HG03159 (cell line): ENCODE measurements around the gene ACOXL.
"Not testable (repeated sequence)": the region's sequence is repeated elsewhere in the genome, so short reads cannot be mapped to it uniquely, and the experiment has no call there.

Source experiments
- ATAC-seq: cut with Tn5 transposase; IDR thresholded peaks from one replicate; pipeline ENCODE4 v1.9.1; 2021; ENCODE audit warnings: mild to moderate bottlenecking, moderate library complexity; ENCODE audit not compliant: unreplicated experiment

Gene ACOXL

DNA sequence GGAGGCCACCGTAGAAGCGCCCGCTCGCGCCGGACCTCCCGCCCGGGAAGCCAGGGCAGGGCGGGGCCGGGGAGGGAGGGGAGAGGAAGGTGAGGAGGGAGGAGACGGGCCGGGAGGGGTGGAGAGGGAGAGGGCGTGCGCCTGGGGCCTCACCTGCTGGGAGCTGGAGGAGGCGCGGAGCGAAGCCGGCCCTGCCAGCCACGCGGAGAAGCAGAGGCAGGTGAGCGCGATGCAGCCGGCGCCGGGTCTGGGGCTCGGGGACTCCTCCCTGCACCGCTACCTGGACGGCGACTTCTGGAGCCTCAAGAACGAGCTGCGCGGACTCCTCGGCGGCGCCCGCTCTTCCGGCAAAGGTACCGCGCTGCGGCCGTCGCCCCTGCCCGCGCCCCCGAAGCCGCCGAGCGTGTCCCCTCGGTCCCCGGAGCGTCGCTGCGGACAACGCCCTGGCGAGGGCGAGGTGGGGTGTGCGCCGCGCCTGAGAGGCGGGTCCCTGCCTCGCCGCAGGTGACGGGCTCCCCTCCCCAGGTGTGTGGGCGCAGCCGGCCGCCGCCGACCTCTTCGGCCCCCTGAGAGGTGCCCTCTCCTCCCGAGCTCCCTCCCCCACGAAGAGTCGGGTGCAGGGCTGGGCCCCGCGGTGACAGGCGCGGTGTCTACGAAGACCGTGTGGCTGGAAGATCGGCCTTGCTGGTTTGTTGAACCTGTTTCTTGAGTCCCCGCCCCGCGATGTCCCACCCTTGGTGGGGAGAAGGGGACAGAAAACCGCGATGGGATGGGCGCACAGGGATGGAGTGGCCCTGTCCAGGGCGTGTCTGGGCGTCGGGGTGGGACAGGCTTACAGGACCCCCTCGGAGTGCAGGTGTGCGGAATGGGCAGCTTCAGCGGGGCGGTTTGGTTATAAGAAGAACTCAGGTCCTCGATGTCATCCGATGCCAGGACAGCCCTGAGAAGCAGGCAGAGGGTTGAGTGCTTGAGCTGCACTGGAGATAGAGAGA, at the start of gene ACOXL:
Gene ACOXL, plus strand, starts transcription at position 152 of the 992 bp plus-strand sequence. CDS start 35,817 bp downstream, outside the sequence.
- no peak for ATAC-seq

DNA sequence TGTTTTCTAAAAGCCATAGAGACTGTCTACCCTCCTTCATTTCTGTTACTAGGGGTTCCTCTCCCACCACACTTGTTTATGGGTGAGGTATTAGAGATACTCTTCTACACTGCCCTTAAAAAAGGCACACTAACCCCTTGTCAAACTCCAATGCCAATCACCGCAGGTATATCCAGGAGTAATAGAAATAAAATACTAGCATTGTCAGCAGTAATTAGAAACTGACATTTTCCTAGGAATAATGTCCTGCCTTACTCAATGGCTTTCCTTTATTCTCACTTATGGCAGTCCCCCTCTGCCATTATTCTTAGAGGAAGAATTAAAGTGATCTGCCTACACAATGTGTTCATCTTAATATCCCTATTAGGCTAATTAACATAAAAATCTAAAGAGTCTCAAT, 49.5 kb upstream of the ACOXL start:
- no peak for ATAC-seq

DNA sequence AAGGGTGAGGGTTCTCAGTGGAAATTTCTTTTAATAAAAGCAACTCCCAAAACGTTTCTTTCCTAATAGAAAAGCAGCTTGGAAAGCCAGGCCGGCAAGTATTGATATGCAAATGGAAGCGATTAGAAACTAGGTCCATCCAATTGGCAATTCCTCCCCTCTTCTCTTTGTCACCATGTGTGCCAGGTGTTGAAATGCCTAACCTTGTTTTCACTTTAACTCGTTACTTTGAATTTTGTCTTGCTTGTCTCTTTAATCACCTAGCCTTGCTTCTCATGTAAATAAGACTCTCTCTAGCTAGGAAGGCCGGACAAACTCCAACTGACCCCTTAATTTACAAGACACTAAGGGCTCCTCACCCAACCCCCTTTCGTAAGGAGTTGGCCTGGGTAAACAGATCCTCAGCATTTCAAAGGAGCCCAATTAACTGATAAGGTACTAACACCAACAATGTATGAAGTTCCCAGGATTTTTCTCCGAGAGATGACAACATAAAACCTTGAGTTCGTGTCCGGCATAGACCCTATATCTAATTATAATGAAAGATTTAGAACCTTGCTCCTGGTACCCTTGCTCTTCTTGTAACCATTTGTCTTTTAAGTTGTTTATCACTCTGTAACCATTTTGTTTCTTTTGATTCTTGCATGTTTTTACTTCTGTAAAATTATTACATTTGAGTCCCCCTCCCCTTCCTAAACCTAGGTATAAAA, 44.4 kb upstream of the ACOXL start:
- not testable (repeated sequence) for ATAC-seq

DNA sequence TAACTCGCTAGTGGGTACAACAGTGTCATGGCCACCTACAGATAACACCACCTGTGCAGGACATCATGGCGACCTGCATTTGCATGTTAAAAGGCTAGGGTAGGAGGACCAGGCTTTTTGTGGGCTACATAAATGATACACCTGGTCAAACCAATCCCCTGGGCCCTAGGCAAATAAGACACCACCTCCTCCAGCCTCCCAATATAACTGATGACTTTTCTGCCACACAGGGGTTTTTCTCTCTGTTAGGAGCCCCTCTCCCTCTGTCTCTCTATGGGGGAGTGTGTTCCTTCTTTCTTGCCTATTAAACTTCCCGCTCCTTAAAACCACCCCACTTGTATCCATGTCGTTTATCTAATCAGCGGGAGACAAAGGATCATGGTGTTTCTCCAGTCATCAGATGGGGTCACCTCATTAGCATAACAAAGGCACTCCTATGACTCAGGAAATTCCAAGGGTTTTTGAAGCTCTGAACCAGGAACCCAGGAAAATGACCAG, 43.7 kb upstream of the ACOXL start:
- ATAC-seq = no peak

DNA sequence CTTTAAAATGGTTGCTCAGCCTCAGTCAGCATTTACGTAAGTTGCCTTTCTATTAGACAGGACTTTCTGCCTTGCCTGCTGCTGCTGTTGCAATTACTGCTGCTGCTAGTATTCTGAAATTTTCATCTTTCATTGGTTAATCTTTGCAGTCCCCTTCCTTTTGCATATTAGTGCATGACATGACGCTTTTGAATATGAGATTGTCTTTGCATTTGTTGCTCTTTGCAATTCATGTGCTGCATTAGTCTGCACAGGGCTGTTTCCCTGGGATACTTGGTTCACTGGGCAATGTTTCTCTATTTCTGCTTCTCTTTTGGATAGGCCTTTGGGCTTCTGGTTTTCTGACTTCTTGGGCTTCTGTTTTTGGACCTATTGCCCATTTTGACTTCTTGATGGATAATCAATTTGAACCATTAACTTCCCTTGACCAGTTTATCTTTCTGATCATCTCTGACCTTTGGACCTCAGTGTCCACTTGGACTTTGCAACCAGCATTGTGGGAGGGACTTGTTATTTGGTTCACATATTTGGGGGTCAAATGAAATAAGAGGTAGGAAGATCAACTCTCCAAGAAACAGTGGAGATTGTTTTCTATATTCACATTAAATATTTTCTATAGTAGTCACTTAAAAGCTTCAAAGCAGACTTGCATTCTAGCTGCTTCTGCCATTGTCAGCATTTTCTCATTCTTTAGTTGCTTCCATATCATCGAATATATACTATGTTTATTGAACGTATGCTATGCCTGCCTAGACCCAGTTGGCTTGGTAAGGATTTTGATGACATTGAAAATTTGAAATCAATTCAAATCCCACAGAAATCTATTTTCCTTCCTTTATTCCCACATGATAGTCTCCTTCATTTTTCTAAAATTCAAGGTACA, 42.0 kb upstream of the ACOXL start:
- ATAC-seq = no peak

DNA sequence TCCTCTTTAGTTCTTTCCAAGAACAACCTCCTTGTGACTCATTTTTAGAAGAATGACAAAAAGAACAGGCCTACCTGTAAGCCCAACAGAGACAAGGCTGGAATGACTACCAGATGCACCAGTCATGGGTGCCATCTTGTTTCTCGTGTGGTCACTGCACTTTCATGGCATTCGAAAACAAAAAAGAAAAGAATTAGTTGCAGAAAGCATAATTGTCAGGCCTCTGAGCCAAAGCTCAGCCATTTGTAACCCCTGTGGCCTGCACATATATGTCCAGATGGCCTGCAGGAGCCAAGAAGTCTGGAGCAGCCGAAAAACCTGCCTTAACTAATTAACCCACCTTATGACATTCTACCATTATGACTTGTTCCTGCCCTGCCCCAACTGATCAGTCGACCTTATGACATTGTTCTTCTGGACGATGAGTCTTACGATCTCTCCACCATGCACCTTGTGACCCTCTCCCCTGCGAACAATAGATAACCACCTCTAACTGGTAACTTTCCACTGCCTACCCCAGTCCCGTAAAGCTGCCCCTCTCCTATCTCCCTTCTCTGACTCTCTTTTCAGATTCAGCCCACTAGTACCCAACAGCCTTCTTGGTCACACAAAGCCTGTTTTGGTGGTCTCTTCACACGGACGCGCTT, 40.6 kb upstream of the ACOXL start:
- ATAC-seq = no peak

DNA sequence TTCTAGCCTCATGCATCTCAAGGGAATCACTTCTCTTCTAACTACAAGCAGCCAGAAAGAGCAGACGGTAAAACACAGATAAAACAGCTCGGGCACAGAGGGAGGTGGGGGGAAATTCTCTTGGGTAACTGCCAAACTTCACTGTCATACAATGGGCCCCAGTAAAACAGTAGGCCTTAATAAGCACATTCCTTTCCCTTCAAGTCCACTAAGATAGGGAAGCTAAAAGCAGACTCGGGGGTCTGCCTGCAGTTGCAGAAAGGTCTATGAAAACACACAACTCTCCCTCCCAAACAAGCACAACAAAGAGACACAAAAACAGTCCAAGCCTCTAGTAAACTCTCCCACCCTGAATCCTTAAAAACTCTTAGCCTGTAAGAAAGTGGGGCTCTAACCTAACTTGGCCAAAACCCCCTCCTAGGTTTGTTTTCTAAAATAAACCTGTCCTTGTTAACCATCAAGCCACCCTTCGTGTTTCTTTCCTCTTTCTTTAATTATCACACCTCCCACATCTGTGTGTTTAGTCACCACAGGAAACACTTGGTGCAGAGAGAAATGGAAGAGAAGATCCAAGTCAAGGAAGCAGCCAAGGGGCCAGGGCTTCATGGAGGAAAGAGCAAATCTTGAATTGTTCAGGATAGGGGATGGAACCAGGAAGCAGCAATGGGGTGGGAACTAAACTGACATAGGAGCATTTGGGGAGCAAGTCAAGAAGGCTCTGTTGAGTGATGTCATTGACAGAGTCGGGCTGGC, 37.1 kb upstream of the ACOXL start:
- not testable (repeated sequence) for ATAC-seq

DNA sequence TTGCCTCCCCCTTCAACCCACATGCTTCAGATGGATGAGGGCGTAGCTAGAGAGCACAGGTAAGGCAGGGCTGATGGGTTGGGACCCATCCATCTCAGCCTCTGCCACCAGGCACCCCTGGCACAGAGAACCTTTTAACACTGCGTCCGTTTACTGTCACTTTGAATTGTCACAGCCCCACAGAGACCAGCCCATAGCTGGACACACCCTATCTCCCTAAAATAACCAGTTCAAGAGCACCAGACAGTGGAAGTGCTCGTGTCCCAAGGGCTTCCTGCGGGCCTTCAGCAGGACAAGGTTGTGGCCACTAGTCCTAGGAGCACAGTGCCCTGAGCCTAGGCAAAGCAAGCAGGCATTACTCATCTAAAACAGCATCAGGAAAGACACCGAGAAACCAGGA, 34.1 kb upstream of the ACOXL start:
- ATAC-seq = not testable (repeated sequence)

DNA sequence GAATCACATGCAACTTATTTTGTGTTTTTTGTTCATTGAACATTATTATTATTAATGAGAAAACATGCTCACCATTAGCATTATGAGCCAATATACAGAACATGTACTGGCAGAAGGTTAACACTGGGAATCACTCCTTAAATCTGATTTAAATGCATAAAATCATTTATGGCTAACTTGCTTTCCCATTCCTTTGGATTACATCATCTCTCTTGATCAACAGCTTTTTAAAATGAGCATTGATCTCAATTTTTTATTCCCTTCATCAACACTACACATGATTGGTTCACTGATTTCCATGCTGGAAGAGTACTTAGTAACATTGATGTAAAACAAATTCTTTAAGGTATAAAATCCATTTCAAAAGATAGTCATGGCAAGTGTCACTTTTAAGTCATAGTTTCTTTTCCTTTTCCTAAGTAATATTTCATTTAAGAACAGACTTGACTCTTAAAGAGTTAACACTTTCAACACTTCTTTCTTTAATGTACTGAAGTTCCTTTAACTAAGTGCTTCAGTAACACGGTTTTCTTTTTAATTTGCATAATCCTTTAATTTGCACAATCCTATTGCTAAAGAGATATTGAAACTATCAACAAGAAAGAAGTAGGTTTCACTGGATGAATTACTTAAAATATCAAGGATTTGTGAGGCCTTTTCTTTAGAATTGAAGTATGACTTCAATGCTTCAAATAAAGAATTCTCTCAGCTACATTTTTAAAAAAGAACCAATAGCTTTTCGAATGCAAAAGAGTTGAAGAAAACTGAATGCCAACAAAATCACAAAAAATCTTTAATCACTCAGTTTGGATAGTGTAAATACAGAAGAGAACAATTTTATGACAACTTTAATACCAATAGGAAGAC, 29.6 kb upstream of the ACOXL start:
- no peak for ATAC-seq

DNA sequence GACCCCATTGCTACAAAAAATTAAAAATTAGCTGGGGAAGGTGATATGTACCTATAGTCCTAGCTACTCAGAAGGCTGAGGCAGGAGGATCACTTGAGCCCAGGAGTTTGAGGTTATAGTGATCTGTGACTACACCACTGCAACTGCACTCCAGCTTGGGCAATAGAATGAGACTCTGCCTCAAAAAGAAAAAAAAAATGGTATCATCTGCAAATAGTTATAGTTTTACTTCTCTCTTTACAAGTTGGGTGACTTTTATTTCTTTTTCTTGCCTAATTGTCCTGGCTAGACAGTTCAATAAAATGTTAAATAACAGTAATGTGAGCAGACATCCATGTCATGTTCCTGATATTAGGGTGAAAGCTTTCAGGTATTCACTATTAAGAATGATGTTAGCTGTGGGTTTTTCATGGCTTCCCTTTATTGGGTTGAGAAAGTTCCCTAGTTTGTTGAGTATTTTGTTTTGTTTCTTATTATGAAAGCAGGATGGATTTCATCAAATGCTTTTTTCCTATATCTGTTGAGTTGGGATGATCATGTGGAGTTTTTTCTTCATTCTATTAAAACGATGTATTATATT, 24.9 kb upstream of the ACOXL start:
- ATAC-seq = no peak

DNA sequence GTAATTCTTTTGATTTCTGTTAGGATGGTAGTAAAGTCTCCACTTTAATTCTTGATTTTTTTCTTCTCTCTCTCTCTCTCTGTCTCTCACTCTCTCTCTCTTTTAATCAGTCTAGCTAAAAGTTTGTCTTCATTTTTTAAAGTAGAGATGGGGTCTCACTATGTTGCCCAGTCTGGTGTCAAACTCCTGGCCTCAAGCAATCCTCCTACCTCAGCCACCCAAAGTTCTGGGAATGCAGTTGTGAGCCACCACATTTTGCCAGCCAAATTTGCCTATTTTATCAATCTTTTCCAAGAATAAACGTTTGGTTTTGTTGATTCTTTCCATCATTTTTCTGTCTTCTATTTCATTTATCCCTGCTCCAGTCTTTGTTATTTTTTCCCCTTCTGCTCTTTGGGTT, 23.9 kb upstream of the ACOXL start:
- no peak for ATAC-seq

DNA sequence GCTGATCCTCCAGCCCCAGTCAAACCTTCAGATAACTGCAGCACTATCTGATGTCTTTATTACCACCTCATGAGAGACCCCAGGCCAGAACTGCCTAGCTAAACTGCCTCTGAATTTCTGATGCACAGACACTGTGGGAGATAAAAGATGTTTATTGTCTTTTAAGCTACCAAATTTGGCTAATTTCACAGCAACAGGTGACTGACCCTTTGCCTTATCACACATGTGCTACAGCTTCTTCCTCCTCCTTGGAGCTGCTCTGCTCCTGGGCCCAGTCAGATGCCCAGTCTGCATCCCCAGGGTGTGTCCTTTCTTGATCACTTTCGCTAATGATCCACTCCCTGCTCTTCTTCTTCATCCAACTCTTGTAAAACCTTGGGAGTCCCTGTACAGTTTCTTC, 19.6 kb upstream of the ACOXL start:
- ATAC-seq = no peak

DNA sequence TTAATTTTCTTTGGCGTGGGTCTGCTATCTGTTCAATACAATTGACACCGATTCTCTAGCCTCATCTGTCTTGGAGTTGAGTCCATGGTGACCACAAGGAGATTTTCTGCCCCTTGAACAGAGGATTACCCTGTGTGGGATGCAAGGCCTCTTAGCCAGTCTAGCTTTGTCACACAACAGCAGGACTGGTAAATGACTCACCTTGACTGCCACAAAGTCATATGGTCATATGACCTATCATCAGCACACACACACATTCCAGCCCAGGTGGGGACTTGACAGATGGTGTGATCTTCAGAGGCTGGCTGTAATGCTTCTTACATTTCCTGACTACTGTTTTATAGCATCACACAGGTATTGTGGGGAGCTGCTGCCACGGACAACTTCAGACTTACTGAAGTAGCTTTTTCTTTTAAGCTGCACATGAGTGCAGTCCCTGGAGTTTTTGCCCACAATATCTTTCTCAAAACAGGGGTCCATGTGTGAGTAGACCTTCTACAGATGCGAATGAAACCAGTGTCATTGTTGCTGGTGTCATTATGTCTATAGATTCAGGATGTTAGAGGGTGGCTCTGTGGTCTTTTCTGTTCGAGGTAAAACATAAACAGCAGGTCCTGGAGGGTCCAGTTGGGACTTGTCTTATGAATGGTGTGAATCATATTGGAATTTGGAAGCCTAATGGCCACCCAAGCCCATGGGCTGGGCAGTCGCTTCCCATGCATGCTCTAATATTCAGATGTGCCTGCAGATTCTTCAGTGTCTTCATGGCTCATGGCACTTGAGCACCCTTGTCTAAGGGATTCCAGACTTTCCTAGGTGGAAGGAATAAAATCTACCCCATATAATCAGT, 18.6 kb upstream of the ACOXL start:
- no peak for ATAC-seq

DNA sequence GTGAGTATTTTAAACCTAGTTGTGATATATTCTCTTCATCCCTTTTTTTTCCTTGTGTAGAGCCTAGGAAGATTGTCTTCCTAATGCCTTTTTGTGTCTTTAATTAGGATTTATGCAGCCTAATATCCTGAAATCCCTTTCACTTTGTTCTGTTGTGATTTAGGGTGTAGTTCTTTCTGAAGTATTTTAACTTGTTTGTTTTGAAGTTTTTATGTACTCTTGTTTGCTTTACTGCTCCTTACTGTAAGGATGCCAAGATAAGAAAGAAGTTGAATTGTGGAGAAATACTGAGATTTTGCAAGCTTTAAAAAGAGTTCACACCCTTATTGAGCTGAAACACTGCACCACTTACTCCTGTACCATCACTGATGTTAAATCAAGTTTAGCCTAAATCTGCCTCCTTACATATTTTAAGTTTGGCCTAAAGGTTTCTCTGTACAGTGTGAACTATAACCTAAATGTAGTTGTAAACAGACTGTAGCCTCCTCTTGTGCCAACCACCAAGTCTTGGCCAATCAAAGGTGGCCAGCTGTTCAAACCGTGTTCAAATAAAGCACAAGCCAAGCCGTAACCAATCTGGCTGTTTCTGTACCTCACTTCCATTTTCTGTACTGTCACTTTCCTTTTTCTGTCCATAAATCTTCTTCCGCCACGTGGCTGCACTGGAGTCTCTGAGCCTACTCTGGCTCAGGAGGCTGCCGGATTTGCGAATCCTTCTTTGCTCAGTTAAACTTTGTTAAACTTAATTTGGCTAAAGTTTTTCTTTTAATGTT, 17.7 kb upstream of the ACOXL start:
- no peak for ATAC-seq

DNA sequence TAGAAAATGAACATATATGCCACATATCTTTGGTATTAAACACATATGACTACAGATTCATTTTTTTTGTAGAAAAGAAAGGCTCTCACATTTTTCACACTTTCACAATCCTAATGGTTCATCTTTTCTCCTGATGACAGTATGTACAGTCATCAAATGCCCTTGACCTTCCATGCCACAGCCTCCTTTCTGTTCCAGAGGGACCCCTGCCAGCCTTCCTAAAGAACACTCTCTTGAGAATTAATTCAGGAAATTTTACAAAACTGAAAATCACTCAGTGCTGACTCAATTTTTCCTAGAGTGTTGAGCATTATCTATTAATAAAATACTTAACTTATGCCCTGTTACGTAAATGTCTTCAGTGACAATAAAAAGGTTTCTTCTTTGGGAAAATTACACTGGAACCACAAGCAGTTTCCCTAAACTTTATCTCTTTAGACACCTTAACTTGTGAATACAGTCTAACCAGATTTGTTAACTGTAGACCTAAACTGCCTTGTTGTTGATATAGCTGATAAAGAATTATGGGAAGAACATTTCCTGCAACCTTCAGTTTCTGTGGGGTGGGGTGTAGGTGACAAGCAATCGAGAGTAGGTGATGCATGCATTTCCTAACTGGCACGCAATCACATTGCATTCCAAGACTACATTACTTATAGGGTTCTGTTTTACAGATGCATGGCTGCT, 15.3 kb upstream of the ACOXL start:
- no peak for ATAC-seq

DNA sequence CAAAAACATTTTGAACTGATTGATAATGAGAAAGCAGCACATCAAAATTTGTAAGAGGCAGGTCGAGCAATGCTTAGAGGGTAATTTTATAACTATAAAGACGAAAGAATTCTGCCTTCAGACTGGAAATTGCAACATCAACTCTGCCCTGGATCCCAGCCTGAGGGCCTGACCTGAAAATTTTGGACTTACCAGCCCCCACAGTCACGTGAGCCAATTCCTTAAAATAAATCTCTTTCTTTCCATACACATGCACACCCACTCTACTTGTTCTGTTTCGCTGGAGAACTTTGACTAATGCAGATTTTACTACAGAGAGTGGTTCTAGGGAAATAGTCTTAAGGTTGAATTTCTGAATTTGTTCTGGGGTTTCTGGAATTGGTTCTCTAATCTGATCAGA, 14.6 kb upstream of the ACOXL start:
- ATAC-seq = no peak
